GF-D8 (cell line): ENCODE data around the gene C2CD5.
"Not testable (repeated sequence)": the region's sequence is repeated elsewhere in the genome, so short reads cannot be mapped to it uniquely, and the experiment has no call there.

Experiments used
- DNase-seq: peaks from one replicate; lab custom pipeline; 2025; lab: John Stamatoyannopoulos, UW

C2CD5 gene

DNA sequence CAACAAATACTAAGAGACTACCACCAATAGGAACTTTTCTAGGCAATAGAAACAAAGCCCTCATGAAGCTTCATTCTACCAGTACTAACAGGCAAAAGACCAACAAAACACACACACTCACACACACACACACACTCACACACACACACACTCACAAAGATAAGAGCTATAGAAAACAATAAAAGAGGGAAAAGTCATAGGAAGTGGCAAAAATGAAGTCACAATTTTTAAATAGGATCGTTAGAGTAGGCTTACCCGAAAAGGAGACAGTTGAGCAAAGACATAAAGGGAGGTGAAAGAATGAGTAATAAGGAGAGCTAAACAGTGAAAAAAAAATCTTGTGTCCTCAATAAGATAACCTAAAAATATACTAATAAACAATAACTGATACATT lies 66.5 kb downstream of the C2CD5 start:
- DNase-seq, result no peak

DNA sequence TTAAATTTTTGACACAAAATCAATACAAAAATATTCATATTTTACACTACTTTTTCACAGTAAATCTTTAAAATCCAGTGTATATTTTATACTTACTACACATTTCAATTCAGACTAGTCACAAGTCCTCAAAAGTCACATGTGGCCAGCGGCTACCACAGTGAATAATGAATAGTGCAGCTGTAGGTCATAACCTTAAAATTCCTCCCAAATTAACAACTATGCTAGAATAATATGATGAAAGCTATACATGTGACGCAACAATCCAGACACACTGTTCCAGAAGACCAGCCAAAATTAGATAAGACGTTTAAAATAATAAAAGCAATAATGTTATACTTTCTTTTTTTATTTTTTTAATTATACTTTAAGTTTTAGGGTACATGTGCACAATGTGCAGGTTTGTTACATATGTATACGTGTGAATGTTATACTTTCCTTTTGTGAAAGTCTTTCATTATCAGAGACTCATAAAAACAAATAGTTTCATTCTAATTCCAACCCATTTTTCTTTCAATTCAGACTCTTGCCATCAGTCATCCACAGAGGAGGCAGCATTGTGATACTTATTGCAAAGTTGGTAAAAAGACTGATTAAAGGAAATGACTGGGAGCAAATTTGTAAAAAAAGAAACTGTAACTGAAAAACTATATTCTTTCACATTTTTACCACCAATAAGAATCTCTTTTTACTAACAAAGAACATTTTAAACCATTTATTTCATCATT lies 67.0 kb downstream of the C2CD5 start:
- no peak for DNase-seq

- no peak for DNase-seq
These were observed 68.2 kb downstream of the C2CD5 start for GRCh38 chr12:22476133-22476532.

GRCh38 chr12:22474970-22475720 lies 69.2 kb downstream of the C2CD5 start:
- DNase-seq, result no peak

GRCh38 chr12:22473212-22473611 lies 71.1 kb downstream of the C2CD5 start:
- no peak for DNase-seq

GRCh38 chr12:22467190-22467589 lies 77.2 kb downstream of the C2CD5 start:
- DNase-seq, result no peak

DNA sequence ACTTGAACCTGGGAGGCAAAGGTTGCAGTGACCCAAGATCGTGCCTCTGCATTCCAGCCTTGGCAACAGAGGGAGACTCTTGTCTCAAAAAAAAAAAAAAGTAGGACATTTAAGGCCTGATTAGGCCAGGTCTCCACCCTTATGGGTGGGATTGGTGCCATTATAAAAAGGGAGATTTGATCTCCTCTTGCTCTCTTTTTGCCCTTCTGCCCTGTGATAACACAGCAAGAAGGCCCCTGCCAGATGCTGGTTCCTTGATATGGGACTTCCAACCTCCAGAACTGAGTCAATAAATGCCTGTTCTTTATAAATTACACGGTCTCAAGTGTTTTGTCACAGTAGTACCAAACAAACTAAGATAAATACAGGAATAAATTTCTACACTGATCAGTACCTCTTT lies 81.0 kb downstream of the C2CD5 start:
- DNase-seq, result no peak

- no peak for DNase-seq
These were observed 82.6 kb downstream of the C2CD5 start for GRCh38 chr12:22461786-22462185.

GRCh38 chr12:22459838-22460490 lies 84.4 kb downstream of the C2CD5 start:
- DNase-seq, result no peak

- no peak for DNase-seq
These were observed 85.9 kb downstream of the C2CD5 start for GRCh38 chr12:22458298-22458937.

- DNase-seq, result no peak
These were observed 87.3 kb downstream of the C2CD5 start for GRCh38 chr12:22457085-22457484.

DNA sequence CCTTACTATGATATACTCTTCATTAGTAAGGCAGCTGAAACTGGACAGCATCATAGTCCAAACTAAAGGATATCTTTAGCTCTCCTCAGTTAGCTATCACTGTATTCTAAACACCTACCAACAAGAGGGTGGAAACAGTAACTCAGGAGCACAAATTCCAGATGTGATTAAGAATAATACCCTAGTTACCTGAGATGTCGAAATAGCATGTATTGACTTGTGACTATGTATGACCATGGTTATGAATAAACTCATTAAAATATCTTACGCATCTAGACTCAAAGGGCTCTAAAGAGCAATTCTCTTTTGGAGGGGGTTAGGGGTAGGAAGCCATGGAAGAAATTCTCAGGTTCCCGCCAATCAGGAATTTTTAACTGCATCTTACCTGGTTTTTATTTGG lies 90.8 kb downstream of the C2CD5 start:
- DNase-seq, result no peak

DNA sequence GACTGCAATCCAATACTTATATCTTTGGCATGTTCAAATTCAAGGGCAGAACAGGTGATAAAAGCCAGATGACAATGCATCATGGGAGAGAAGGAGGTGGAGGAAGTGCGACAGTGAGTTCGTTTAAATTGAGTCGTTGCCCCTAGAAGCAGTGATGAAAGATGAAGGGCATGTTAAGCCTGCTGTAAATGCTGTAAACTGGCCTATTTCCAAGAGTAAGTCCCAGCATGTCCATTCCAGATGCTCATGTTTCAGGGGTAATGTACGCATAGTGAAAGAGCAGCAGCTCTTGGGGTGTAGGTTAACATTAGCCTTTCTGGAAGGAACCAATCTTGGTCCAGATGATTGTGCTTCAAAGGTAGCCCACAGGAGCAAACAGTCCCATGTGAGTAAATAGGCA lies 97.1 kb downstream of the C2CD5 start:
- DNase-seq, result no peak

DNA sequence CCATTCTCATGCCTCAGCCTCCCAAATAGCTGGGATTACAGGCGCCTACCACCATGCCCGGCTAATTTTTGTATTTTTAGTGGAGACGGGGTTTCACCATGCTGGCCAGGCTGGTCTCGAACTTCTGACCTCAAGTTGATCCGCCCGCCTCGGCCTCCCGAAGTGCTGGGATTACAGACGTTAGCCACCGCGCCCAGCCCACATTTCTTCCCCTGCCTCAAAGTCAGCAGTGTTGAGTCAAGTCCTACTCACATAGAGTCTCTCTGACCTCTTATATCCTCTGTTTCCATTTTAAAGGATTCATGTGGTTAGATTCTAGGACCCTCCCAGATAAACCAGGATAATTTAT lies 100.1 kb downstream of the C2CD5 start:
- DNase-seq, result not testable (repeated sequence)

DNA sequence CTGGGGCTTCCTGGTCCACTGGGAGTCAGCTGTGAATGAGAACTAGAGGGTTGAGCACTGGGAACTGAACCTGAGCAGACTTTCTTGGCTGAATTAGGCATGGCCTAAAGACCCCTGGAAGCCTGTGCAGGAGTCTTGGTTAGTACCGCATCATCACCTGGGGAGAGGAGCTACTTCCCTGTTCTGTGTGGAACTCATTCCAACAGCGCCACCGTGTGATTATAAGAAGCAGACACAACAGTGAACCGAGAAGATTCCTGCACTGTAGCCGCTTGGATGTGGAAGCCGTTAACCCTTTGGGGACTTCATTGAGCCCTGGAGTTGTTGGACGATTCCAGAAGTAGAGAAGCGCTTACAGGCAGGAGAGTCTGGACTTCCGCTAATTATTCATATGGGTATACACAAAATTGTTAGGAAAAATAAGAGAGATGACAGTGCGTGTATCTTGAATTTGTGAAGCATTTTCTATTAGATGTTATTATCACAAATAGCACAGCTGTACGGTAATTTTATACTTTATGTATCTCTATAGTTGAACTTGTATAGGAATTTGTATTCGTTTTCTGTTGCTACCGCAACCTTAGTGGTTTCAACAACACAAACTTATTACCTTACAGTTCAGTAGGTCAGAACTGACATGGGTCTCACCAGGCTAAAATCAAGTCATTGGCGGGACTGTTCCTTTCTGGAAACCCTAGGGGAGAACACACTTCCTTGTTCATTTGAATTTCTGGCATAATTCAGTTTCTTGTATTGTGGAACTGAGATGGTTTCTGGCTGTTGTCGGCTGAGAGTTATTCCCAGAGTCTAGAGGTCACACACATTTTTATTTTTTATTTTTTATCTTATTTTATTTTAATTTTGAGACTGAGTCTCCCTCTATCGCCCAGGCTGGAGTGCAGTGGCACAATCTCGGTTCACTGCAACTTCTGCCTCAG lies 100.7 kb downstream of the C2CD5 start:
- no peak for DNase-seq

DNA sequence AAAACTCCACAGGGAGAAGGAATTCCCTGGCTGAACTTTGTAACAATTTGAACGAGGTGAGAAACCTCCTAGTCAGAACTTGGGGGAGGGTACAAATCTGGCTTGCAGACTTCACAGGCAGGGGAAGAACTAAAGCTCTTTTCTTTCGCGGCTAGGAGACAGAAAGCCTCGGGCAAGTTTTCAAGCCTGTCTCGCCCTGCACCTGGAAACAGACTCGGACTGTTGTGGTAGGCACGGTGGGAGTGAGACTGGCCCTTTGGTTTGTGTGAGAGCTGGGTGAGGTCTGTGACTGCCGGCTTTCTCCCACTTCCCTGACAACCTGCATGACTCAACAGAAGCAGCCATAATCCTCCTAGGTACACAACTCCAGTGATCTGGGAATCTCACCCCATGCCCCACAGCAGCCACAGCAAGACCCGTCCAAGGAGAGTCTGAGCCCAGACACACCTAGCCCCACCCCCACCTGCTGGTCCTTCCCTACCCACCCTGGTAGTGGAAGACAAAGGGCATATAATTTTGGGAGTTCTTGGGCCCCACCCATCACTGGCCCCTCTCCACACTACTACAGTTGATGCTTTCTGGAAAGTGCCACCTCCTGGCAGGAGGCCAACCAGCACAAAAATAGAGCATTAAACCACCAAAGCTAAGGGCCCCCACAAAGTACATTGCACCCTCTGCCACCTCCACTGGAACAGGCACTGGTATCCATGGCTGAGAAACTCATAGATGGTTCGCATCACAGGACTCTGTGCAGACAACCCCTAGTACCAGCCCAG lies 107.1 kb downstream of the C2CD5 start:
- no peak for DNase-seq

- DNase-seq, result no peak
These were observed 108.8 kb downstream of the C2CD5 start for GRCh38 chr12:22435583-22435982.

- DNase-seq, result no peak
These were observed 112.6 kb downstream of the C2CD5 start for GRCh38 chr12:22431693-22432251.

DNA sequence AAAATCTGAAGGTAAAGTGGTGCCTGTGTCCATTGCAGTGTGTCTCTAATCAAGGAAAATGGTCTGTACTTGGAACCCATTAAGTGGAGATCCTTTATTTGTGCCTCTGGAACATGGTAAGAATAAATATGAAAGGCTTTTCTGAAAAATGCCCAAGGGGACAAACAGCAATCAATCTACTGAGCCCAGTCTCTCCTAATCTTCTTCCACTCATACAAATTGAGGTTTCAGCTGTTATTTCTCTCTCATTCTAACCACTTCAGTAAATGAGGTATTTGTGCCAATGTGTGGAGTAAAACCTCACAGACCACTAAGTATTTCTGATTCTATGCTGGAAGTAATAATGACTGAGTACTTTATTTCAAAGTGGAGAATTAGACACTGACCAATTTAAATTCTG lies 127.5 kb downstream of the C2CD5 start:
- DNase-seq, result no peak
